Hepatocyte (in vitro differentiated cells): ENCODE results near the gene NXPH4.

ENCODE experiments used
- EZH2 ChIP-seq: fragments of 200-600 bp; sonication (generic); IDR thresholded peaks from 2 replicates; pipeline ENCODE4 v1.6.1; 2016; ENCODE audit warnings: antibody characterized with exemption, mild to moderate bottlenecking, borderline replicate concordance
- EZH2phosphoT487 ChIP-seq: fragments of 200-600 bp; sonication (generic); IDR thresholded peaks from one replicate; pipeline ENCODE4 v1.6.1; 2018; ENCODE audit warnings: antibody characterized with exemption, mild to moderate bottlenecking, low read depth, moderate library complexity; ENCODE audit not compliant: unreplicated experiment, severe bottlenecking
- TF ChIP-seq, protein P1 (sequence below): fragments of 200-600 bp; sonication (generic); IDR thresholded peaks from 2 replicates; pipeline ENCODE4 v1.5.1; 2016; ENCODE audit warnings: antibody characterized with exemption, mild to moderate bottlenecking; ENCODE audit not compliant: poor library complexity

DNA sequence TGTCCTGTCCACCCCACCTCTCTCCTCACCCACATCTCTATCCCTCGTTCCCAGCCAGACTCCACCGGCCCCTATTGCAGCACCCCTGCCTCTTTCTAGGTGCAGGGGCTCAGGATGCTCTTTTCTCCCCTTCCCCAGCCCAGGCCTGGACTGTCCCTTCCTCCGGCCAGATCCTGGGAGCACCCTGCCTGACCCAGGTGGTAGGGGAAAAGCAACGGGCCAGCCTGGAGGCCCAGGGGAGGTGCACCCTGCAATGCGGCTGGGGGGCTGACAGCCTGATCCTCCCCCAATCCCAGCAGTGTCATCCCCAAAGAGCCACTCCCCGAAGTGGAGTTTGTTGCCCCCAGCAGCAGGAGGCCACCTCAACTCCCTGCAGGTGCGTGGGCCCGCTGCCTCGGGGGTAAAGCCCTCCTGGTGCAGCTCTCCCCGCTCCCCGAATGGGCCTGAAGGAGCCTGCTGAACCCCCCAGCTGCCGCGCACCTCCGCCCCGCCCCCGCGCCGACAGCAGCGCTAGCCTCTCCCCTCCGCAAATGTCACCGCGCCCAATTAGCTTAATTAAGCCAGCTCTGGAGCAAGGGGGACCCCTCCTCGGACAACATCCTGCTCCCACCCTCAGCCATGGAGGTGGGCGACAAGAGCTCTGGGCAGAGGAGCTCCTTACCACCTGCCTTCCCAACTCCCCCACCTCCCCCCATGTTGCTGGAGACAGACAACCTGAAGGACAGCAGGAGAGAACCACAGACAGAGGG, 4.7 kb downstream of the NXPH4 start:
- TF ChIP-seq EZH2 (peak; percentile 54), EZH2phosphoT487 (peak; percentile 73)
- TF ChIP-seq, protein P1, sequence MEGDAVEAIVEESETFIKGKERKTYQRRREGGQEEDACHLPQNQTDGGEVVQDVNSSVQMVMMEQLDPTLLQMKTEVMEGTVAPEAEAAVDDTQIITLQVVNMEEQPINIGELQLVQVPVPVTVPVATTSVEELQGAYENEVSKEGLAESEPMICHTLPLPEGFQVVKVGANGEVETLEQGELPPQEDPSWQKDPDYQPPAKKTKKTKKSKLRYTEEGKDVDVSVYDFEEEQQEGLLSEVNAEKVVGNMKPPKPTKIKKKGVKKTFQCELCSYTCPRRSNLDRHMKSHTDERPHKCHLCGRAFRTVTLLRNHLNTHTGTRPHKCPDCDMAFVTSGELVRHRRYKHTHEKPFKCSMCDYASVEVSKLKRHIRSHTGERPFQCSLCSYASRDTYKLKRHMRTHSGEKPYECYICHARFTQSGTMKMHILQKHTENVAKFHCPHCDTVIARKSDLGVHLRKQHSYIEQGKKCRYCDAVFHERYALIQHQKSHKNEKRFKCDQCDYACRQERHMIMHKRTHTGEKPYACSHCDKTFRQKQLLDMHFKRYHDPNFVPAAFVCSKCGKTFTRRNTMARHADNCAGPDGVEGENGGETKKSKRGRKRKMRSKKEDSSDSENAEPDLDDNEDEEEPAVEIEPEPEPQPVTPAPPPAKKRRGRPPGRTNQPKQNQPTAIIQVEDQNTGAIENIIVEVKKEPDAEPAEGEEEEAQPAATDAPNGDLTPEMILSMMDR: no peak
